ENCODE data around the gene ERI3.

The ERI3 gene

DNA sequence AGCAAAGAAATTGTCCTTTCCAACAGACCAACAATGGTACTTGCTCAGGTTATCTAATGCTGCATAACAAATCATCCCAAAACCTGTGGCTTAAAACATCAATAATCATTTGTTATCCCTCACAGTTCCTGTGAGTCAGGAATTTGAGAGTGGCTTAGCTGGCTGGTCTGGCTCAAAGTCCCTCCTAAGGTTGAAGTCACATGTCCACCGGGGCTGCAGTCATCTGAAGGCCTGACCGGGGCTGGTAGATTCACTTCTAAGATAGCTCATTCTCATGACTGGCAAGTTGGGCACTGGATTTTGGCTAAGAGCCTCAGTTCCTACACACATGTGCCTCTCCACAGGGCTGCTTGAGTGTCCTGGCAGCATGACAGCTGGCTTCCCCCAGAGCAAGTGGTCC, 16.9 kb downstream of the ERI3 start:
- TF ChIP-seq TCF12 (IDR thresholded peaks at IDR 0.05; ENCODE audit: low read depth) (no peak), FOXM1 (IDR thresholded peaks at IDR 0.05; ENCODE audit: borderline replicate concordance, low read depth) (no peak)

DNA sequence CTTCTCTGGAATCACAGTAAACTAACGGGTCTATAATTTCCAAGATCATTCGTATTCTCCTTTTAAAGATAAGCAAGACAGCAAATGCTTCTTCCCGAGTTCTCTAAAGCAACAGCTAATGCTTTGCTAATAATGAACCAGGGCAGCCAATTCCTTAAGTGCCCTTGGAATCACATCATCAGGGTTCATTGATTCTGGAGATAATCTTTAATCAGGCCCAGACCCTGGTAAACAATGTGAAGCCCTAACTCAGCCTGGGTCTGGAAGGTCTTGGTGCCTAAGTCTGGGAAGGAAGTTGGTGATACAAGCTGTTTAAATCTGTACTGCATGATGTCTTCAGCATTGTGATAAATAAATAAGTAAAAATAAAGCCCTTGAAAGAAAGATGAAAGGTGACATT, 18.4 kb downstream of the ERI3 start:
- TF ChIP-seq RAD21 (IDR thresholded peaks at IDR 0.05; ENCODE audit: low read depth) (no peak), YY1 (IDR thresholded peaks at IDR 0.05; ENCODE audit: low read depth) (no peak), NFIC (IDR thresholded peaks at IDR 0.05) (no peak), EGR1 (IDR thresholded peaks at IDR 0.05) (no peak), TCF12 (IDR thresholded peaks at IDR 0.05; ENCODE audit: low read depth) (no peak), FOXM1 (IDR thresholded peaks at IDR 0.05; ENCODE audit: borderline replicate concordance, low read depth) (no peak), CREB1 (IDR thresholded peaks at IDR 0.05; ENCODE audit: low read depth) (no peak), EP300 (IDR thresholded peaks at IDR 0.05; ENCODE audit: borderline replicate concordance) (no peak), TEAD4 (IDR thresholded peaks at IDR 0.05) (no peak), ZBTB7A (IDR thresholded peaks at IDR 0.05; ENCODE audit: low read depth) (no peak), TAF1 (IDR thresholded peaks at IDR 0.05; ENCODE audit: low read depth) (no peak), CEBPB (IDR thresholded peaks at IDR 0.05) (no peak)
- TF ChIP-seq, protein P1, sequence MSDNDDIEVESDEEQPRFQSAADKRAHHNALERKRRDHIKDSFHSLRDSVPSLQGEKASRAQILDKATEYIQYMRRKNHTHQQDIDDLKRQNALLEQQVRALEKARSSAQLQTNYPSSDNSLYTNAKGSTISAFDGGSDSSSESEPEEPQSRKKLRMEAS (IDR thresholded peaks at IDR 0.05): no peak
- TF ChIP-seq, protein P2, sequence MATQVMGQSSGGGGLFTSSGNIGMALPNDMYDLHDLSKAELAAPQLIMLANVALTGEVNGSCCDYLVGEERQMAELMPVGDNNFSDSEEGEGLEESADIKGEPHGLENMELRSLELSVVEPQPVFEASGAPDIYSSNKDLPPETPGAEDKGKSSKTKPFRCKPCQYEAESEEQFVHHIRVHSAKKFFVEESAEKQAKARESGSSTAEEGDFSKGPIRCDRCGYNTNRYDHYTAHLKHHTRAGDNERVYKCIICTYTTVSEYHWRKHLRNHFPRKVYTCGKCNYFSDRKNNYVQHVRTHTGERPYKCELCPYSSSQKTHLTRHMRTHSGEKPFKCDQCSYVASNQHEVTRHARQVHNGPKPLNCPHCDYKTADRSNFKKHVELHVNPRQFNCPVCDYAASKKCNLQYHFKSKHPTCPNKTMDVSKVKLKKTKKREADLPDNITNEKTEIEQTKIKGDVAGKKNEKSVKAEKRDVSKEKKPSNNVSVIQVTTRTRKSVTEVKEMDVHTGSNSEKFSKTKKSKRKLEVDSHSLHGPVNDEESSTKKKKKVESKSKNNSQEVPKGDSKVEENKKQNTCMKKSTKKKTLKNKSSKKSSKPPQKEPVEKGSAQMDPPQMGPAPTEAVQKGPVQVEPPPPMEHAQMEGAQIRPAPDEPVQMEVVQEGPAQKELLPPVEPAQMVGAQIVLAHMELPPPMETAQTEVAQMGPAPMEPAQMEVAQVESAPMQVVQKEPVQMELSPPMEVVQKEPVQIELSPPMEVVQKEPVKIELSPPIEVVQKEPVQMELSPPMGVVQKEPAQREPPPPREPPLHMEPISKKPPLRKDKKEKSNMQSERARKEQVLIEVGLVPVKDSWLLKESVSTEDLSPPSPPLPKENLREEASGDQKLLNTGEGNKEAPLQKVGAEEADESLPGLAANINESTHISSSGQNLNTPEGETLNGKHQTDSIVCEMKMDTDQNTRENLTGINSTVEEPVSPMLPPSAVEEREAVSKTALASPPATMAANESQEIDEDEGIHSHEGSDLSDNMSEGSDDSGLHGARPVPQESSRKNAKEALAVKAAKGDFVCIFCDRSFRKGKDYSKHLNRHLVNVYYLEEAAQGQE (IDR thresholded peaks at IDR 0.05; ENCODE audit: low read depth): no peak
- TF ChIP-seq, protein P3, sequence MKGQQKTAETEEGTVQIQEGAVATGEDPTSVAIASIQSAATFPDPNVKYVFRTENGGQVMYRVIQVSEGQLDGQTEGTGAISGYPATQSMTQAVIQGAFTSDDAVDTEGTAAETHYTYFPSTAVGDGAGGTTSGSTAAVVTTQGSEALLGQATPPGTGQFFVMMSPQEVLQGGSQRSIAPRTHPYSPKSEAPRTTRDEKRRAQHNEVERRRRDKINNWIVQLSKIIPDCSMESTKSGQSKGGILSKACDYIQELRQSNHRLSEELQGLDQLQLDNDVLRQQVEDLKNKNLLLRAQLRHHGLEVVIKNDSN (IDR thresholded peaks at IDR 0.05): no peak

DNA sequence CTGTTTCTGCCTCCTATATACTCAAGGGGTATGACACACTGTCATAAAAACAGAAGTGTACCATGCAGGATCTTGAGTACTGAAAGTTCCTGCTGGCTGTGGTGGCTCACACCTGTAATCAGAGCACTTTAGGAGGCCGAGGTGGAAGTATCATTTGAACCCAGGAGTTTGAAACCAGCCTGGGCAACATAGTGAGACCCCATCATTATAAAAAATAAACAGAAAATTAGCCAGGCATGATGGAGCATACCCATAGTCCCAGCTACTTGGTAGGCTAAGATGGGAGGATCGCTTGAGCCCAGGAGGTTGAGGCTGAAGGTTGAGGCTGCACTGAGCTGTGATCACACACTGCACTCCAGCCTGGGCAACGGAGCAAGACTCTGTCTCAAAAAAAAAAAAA, 20.1 kb downstream of the ERI3 start:
- TF ChIP-seq NFIC (IDR thresholded peaks at IDR 0.05) (no peak), CREB1 (IDR thresholded peaks at IDR 0.05; ENCODE audit: low read depth) (no peak), TEAD4 (IDR thresholded peaks at IDR 0.05) (no peak), ZBTB7A (IDR thresholded peaks at IDR 0.05; ENCODE audit: low read depth) (no peak), YY1 (IDR thresholded peaks at IDR 0.05; ENCODE audit: low read depth) (no peak), TAF1 (IDR thresholded peaks at IDR 0.05; ENCODE audit: low read depth) (no peak), RAD21 (IDR thresholded peaks at IDR 0.05; ENCODE audit: low read depth) (no peak), EGR1 (IDR thresholded peaks at IDR 0.05) (no peak), CEBPB (IDR thresholded peaks at IDR 0.05) (no peak), FOXM1 (IDR thresholded peaks at IDR 0.05; ENCODE audit: borderline replicate concordance, low read depth) (no peak), EP300 (IDR thresholded peaks at IDR 0.05; ENCODE audit: borderline replicate concordance) (no peak)
- TF ChIP-seq, protein P3 (IDR thresholded peaks at IDR 0.05): no peak
- TF ChIP-seq, protein P2 (IDR thresholded peaks at IDR 0.05; ENCODE audit: low read depth): no peak
- TF ChIP-seq, protein P1 (IDR thresholded peaks at IDR 0.05): no peak

DNA sequence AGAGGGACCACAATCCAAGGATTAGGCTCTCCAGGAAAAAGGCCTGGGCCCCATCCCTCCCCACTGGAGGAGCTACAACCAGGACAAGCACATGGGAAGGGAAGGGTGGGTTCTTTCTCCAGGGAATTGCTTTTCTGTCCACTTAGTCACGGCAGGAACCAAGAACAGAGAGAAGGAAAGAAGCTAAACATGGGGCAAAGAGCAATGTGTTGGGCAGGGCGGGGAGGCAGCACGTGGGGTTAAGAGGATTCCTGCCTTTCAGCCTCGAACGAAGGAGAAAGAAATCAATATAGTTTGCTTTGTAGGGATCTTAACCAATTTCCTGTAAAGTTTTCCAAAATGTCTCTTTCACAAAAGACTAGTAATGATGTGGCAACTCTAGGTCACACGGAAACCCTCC, 21.7 kb downstream of the ERI3 start:
- TF ChIP-seq TAF1 (IDR thresholded peaks at IDR 0.05; ENCODE audit: low read depth) (no peak), CEBPB (IDR thresholded peaks at IDR 0.05) (no peak), FOXM1 (IDR thresholded peaks at IDR 0.05; ENCODE audit: borderline replicate concordance, low read depth) (no peak), YY1 (IDR thresholded peaks at IDR 0.05; ENCODE audit: low read depth) (no peak), ZBTB7A (IDR thresholded peaks at IDR 0.05; ENCODE audit: low read depth) (no peak), EGR1 (IDR thresholded peaks at IDR 0.05) (no peak), CREB1 (IDR thresholded peaks at IDR 0.05; ENCODE audit: low read depth) (no peak), EP300 (IDR thresholded peaks at IDR 0.05; ENCODE audit: borderline replicate concordance) (no peak), TEAD4 (IDR thresholded peaks at IDR 0.05) (no peak), RAD21 (IDR thresholded peaks at IDR 0.05; ENCODE audit: low read depth) (no peak), NFIC (IDR thresholded peaks at IDR 0.05) (no peak)
- TF ChIP-seq, protein P2 (IDR thresholded peaks at IDR 0.05; ENCODE audit: low read depth): no peak
- TF ChIP-seq, protein P3 (IDR thresholded peaks at IDR 0.05): no peak
- TF ChIP-seq, protein P1 (IDR thresholded peaks at IDR 0.05): no peak

All from Ishikawa (cell line).